ENCODE measurements around the gene TUBB2A.

DNA sequence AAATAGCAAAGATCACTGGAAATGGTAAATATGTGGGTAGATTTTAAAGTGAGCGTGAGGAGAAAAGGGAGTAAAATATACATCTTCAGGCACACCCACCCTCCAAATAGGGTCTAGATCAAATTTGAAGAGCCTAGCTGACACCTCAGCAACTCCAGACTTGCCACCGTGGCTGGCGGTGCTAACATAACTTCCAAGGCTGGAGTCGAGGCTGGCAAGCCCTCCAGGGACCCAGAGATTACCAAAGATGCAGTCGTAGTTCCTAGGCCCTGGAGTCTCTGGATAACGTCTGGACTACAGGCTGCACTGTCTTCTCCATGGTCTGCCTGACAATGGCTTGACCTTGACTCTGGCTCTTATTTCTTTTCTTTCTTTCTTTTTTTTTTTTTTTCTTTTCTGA is 47.6 kb upstream of the TUBB2A start:
- no peak for TF ChIP-seq CTCF (conservative IDR thresholded peaks at IDR 0.05; ENCODE audit: low read depth, low read length)
- TF ChIP-seq EZH2 (IDR thresholded peaks at IDR 0.05; ENCODE audit: low read length, unreplicated experiment), result no peak
- no peak for TF ChIP-seq EZH2phosphoT487 (IDR thresholded peaks at IDR 0.05; ENCODE audit: borderline replicate concordance, low read length)
